Ovary (tissue), 9 donors: Measurements from ENCODE around the gene OR10G3. TPM values are rescaled to one million over a fixed set of nuclear protein-coding genes. Genes with fewer than 3 reads are reported as not detected.

Experiments used
- DNase-seq, 5 donors: peaks; one replicate each; pipeline ENCODE4 v3.0.0-alpha.2; 2019 to 2020
- H3K27ac ChIP-seq, 2 donors: fragments of 200-600 bp; one replicate each; pipeline versions ENCODE4 v1.5.1 to v1.8.0; 2019 to 2022
- H3K27me3 ChIP-seq: fragments of 200-600 bp; one replicate; pipeline ENCODE4 v1.8.0; 2022
- H3K36me3 ChIP-seq: fragments of 200-600 bp; sonication (generic); one replicate; pipeline ENCODE4 v1.5.1; 2019
- H3K4me1 ChIP-seq: one replicate; pipeline ENCODE4 v1.8.1; 2013; ENCODE audit warnings: mild to moderate bottlenecking, moderate library complexity; ENCODE audit not compliant: insufficient read depth
- H3K4me3 ChIP-seq: fragments of 200-600 bp; sonication (generic); one replicate; pipeline ENCODE4 v1.5.1; 2017
- H3K9me3 ChIP-seq, 2 donors: fragments of 200-600 bp in 1 of 2; sonication (generic) in 1 of 2; one replicate each; pipeline versions ENCODE4 v1.5.1 to v1.8.1; 2013 to 2019; ENCODE audit warnings: mild to moderate bottlenecking in 1 of 2, moderate library complexity in 1 of 2
- EP300 ChIP-seq: sonication (generic); formaldehyde crosslinking; IDR thresholded peaks from one replicate; pipeline ENCODE4 v1.6.1; 2017; ENCODE audit warnings: antibody characterized with exemption
- POLR2A ChIP-seq: fragments of 450-650 bp; IDR thresholded peaks from one replicate; pipeline ENCODE4 v1.6.1; 2017; ENCODE audit warnings: antibody characterized with exemption, mild to moderate bottlenecking, moderate library complexity
- WGBS, 3 donors: extraction: QIAGEN DNeasy Blood & Tissue Kit in 1 of 3; methylation state at CpG; one replicate each; pipeline versions ENCODE4 v1.1.5 to v1.1.7; 2013 to 2017; 5-methylcytosine and 5-hydroxymethylcytosine counted together
- intact Hi-C, 4 donors: fragments of 100-400 bp; cut with DNase I; formaldehyde crosslinking; loops; one replicate each; pipeline versions ENCODE4 v1.11.0 to v1.15.1; 2022 to 2023
- polyA plus RNA-seq, 2 donors: library from polyadenylated mRNA; stranded (reverse); fragments of 200-250 nt in 1 of 2; fragments of 350-450 nt in 1 of 2; fragmentation: Illumina TruSeq in 1 of 2; extraction: RNeasy Lipid Tissue Mini Kit (QIAGEN cat#74804) in 1 of 2; gene quantifications; one replicate each; pipeline ENCODE4 v1.2.3, GENCODE V29; 2013 to 2014
- total RNA-seq, 7 donors: library from RNA; depleted of rRNA in 2 of 7; stranded (reverse); fragments of >200 nt in 2 of 7; fragmentation: NEBNext Ultra II Directional in 3 of 7; extraction: Animal tissue kit (Norgen Biotek cat#: 25700) in 3 of 7; gene quantifications; one replicate each; pipeline versions ENCODE4 v1.1.0 to v1.2.4, GENCODE V29; 2016 to 2023
- TF ChIP-seq, protein P1 (sequence below), 3 donors: fragments of 450-650 bp in 2 of 3; fragments of 200-600 bp in 1 of 3; IDR thresholded peaks; one replicate each; pipeline versions ENCODE4 v1.5.1 to v1.8.0; 2016 to 2022; ENCODE audit warnings: antibody characterized with exemption in 3 of 3, mild to moderate bottlenecking in 1 of 3
- donor health status: DM: no; HTN: no; CAD: no; lungs with moderate emphysema.
- donor health status: DM: no; HTN: no; CAD: no.
- donor health status: Bipolar disorder and iron deficiency.
- donor health status: DM: yes; HTN: yes; CAD: no.
- donor health status: DM: no; HTN: no; CAD: no.
- donor health status: DM: yes; HTN: yes; CAD: no.

Gene OR10G3
- total and polyA plus RNA-seq, 9 donors, result not detected

DNA sequence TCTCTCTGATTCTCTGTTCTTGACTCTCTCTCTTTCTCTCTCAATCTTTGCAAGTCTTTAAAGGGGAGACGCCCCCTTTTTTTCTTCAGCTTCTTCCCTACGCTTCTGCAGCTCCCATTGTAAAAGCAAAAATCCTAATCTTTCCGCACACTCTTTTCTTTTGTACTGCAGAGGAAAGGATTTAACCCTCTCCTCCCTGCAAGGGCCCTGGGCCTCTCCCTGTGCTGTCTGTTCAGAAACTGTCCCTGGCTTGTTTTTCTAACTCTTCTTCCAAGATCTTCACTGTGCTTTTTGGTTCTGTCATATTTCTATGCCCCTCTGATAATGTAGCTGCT lies 42.8 kb downstream of the OR10G3 start:
- no peak for TF ChIP-seq POLR2A
- TF ChIP-seq, protein P1, sequence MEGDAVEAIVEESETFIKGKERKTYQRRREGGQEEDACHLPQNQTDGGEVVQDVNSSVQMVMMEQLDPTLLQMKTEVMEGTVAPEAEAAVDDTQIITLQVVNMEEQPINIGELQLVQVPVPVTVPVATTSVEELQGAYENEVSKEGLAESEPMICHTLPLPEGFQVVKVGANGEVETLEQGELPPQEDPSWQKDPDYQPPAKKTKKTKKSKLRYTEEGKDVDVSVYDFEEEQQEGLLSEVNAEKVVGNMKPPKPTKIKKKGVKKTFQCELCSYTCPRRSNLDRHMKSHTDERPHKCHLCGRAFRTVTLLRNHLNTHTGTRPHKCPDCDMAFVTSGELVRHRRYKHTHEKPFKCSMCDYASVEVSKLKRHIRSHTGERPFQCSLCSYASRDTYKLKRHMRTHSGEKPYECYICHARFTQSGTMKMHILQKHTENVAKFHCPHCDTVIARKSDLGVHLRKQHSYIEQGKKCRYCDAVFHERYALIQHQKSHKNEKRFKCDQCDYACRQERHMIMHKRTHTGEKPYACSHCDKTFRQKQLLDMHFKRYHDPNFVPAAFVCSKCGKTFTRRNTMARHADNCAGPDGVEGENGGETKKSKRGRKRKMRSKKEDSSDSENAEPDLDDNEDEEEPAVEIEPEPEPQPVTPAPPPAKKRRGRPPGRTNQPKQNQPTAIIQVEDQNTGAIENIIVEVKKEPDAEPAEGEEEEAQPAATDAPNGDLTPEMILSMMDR (IDR thresholded peaks at IDR 0.05), result no peak
- no peak for TF ChIP-seq EP300
- Histone ChIP-seq H3K4me3 (peak overlapping the region; percentile 7), H3K27me3 (no peaks in the 10 kb centered on the region), H3K36me3 (no peaks in the 10 kb centered on the region), H3K27ac (no peak overlapping the region), H3K9me3 (no peaks in the 10 kb centered on the region), H3K4me1 (peaks cover 2% of the 10 kb centered on the region)
- DNase-seq, result no peak
- intact Hi-C loops, result no loop called here
- 2 to 6% (median 4%) methylated on average over 3 of the region's 3 CpGs for WGBS, 3 donors

GRCh38 chr14:21536418-21537089 lies 43.3 kb downstream of the OR10G3 start:
- no peak overlapping the region for H3K27ac ChIP-seq
- H3K4me1 ChIP-seq, result peaks cover 2% of the 10 kb centered on the region
- 0 to 2% (median 1%) methylated on average over 25 of the region's 25 CpGs for WGBS, 3 donors
- intact Hi-C loops, result no loop called here
- no peaks in the 10 kb centered on the region for H3K27me3 ChIP-seq
- DNase-seq, result no peak
- no peaks in the 10 kb centered on the region for H3K36me3 ChIP-seq
- no peaks in the 10 kb centered on the region for H3K9me3 ChIP-seq
- TF ChIP-seq EP300 (no peak), POLR2A (no peak)
- TF ChIP-seq, protein P1 (IDR thresholded peaks at IDR 0.05), result no peak
- H3K4me3 ChIP-seq, result peak overlapping the region; percentile 7

DNA sequence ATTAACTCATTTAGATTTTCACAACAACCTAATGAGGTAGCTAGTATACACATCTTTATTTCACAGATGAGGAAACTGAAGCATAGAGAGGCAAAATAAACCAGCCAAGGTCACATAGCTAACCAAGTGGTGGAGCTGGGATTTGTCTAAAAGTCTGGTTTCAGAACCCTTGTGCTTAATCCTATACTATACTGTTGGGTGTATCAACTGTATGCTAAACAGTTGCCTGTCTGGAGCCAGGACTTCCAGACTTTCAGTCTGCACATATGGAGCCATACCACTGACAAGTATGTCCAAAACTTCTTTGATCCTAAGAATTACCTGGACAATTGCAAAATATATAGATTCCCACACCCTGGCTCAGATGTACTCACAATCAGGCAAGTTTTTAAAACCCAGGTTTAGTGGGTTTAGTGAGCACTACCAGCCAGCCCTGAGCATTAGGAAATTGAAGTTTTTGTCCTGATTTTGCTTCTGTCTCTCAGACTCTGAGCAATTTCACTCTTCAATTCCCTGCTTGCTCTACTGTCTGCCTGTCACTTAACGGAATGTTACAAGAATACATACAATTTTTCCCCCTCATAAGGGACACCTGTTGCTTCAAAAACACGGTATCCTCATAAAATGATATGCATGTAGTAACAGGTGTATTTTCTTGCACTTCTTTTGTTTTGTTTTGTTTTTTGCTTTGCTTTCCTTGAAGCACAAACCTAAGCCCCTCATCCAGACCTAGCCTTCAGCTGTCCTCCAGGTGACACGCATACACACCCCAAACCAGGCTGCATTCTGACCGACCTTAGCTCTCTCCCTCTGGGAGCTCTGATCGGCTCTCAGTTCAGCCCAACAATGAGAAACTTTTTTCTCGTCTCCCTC lies 44.1 kb downstream of the OR10G3 start:
- intact Hi-C loops, result no loop called here
- Histone ChIP-seq H3K4me3 (no peak overlapping the region), H3K27ac (no peak overlapping the region), H3K36me3 (no peaks in the 10 kb centered on the region), H3K4me1 (peaks cover 2% of the 10 kb centered on the region), H3K9me3 (no peaks in the 10 kb centered on the region), H3K27me3 (no peaks in the 10 kb centered on the region)
- no peak for DNase-seq
- no peak for TF ChIP-seq POLR2A
- TF ChIP-seq, protein P1 (IDR thresholded peaks at IDR 0.05), result no peak
- no peak for TF ChIP-seq EP300
- 12 to 18% (median 15%) methylated on average over 6 of the region's 6 CpGs for WGBS, 3 donors

DNA sequence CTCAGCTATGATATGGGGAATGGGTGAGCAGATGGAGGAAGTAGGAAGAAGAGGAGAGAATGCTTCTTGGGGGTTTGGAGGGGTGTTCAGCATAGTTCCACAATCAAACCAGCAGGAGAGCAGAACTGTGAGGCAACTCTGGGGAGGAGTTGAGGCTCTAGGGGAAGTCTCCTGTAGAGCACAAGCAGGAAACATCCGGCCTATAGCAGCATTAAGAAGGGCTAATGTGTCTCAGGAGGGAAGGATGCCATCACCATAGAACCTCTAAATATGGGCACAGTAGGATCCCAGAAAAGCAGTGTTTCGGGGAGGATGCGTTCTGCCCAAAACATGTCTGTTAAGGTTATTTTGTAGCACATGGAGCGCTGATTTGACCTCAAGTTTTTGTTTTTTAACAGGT lies 45.3 kb downstream of the OR10G3 start:
- Histone ChIP-seq H3K9me3 (no peaks in the 10 kb centered on the region), H3K4me1 (peaks cover 2% of the 10 kb centered on the region), H3K36me3 (no peaks in the 10 kb centered on the region), H3K27me3 (no peaks in the 10 kb centered on the region), H3K4me3 (no peak overlapping the region), H3K27ac (no peak overlapping the region)
- 65 to 91% (median 85%) methylated on average over 4 of the region's 4 CpGs for WGBS, 3 donors
- TF ChIP-seq EP300 (no peak), POLR2A (no peak)
- TF ChIP-seq, protein P1 (IDR thresholded peaks at IDR 0.05), result no peak
- intact Hi-C loops, result no loop called here
- DNase-seq, result no peak
